IMR-90 (cell line): ENCODE results near the gene AMFR. TPM values are rescaled to one million over a fixed set of nuclear protein-coding genes. Genes with fewer than 3 reads are reported as not detected.

Experiments used
- ATAC-seq: fragments of 200-7000 bp; cut with Tn5 transposase; 2 replicates; pipeline ENCODE4 v1.9.1; 2020; ENCODE audit warnings: low read depth, mild to moderate bottlenecking, moderate library complexity
- BruUV-seq: library from RNA; stranded (reverse); fragments of 400-500 nt; replicated peaks from 2 replicates; lab custom pipeline; 2021; lab: Mats Ljungman, UMichigan
- CTCF ChIA-PET: fragments of 300-600 bp; formaldehyde crosslinking; extraction: SDS; loops from one replicate; lab custom pipeline; 2021; ENCODE audit warnings: antibody characterized with exemption; lab: Yijun Ruan, JAX
- POLR2A ChIA-PET: fragments of 300-600 bp; sonication (Branson Sonifier 250); formaldehyde crosslinking; loops from one replicate; lab custom pipeline; 2022; ENCODE audit warnings: antibody characterized with exemption; ENCODE audit not compliant: unreplicated experiment; lab: Charles Lee
- DNase-seq: peaks from one replicate; pipeline ENCODE4 v3.0.0; 2013
- H2AFZ ChIP-seq: replicated peaks from 2 replicates; pipeline ENCODE3; 2013; ENCODE audit warnings: low read length, mild to moderate bottlenecking; ENCODE audit not compliant: poor library complexity
- H2AK5ac ChIP-seq: 2 replicates; pipeline ENCODE4 v1.6.1; 2013; ENCODE audit warnings: low read depth, low read length, inconsistent platforms
- H2AK9ac ChIP-seq: replicated peaks from 2 replicates; pipeline ENCODE3; 2013; ENCODE audit warnings: mild to moderate bottlenecking, low read depth, low read length, moderate library complexity; ENCODE audit not compliant: poor library complexity
- H2BK120ac ChIP-seq: 2 replicates; pipeline ENCODE4 v1.6.1; 2013; ENCODE audit warnings: low read depth, low read length, inconsistent platforms
- H2BK15ac ChIP-seq: 3 replicates; pipeline ENCODE4 v1.6.1; 2013; ENCODE audit warnings: low read depth, low read length, inconsistent platforms
- H2BK20ac ChIP-seq: 2 replicates; pipeline ENCODE4 v1.6.1; 2013; ENCODE audit warnings: low read depth, mild to moderate bottlenecking, inconsistent platforms, low read length, moderate library complexity
- H2BK5ac ChIP-seq: 2 replicates; pipeline ENCODE4 v1.6.1; 2013; ENCODE audit warnings: mild to moderate bottlenecking, low read depth, low read length, inconsistent platforms; ENCODE audit not compliant: poor library complexity, severe bottlenecking
- H3K14ac ChIP-seq: replicated peaks from 2 replicates; pipeline ENCODE4 v1.6.1; 2013; ENCODE audit warnings: low read depth, low read length, inconsistent platforms
- H3K18ac ChIP-seq: 2 replicates; pipeline ENCODE4 v1.6.1; 2013; ENCODE audit warnings: low read depth, low read length, control low read depth
- H3K23ac ChIP-seq: 2 replicates; pipeline ENCODE4 v1.6.1; 2013; ENCODE audit warnings: low read depth, low read length, inconsistent platforms
- H3K27ac ChIP-seq: 2 replicates; pipeline ENCODE4 v1.5.1; 2013; ENCODE audit warnings: mild to moderate bottlenecking, control low read depth, low read length; ENCODE audit not compliant: insufficient read depth
- H3K27me3 ChIP-seq: 2 replicates; pipeline ENCODE4 v1.6.1; 2013; ENCODE audit warnings: low read length; ENCODE audit not compliant: control insufficient read depth, insufficient read depth
- H3K36me3 ChIP-seq: 2 replicates; pipeline ENCODE4 v1.6.1; 2013; ENCODE audit warnings: low read length, mixed read lengths; ENCODE audit not compliant: control insufficient read depth, insufficient read depth
- H3K4ac ChIP-seq: 2 replicates; pipeline ENCODE4 v1.6.1; 2013; ENCODE audit warnings: low read depth, low read length, inconsistent platforms
- H3K4me1 ChIP-seq: 2 replicates; pipeline ENCODE4 v1.6.1; 2013; ENCODE audit warnings: low read length, mixed read lengths; ENCODE audit not compliant: control insufficient read depth, insufficient read depth
- H3K4me2 ChIP-seq: 2 replicates; pipeline ENCODE4 v1.6.1; 2013; ENCODE audit warnings: low read depth, mild to moderate bottlenecking, control low read depth, low read length, moderate library complexity
- H3K4me3 ChIP-seq: 2 replicates; pipeline ENCODE4 v1.5.1; 2013; ENCODE audit warnings: low read depth, mild to moderate bottlenecking, control low read depth, low read length, moderate library complexity; ENCODE audit not compliant: insufficient read depth
- H3K56ac ChIP-seq: 2 replicates; pipeline ENCODE4 v1.6.1; 2013; ENCODE audit warnings: low read length, inconsistent platforms; ENCODE audit not compliant: insufficient read depth; ENCODE audit errors: extremely low read depth
- H3K79me1 ChIP-seq, 2 experiments: 2 replicates each; pipeline ENCODE4 v1.6.1; 2013; ENCODE audit warnings: low read length in 2 of 2, inconsistent platforms in 1 of 2, low read depth in 1 of 2
- H3K9ac ChIP-seq: 2 replicates; pipeline ENCODE4 v1.6.1; 2013; ENCODE audit warnings: low read depth, low read length, control low read depth
- H3K9me1 ChIP-seq: 2 replicates; pipeline ENCODE4 v1.6.1; 2013; ENCODE audit warnings: low read length, inconsistent platforms; ENCODE audit not compliant: insufficient read depth
- H3K9me3 ChIP-seq: 2 replicates; pipeline ENCODE4 v1.6.1; 2013; ENCODE audit warnings: low read length; ENCODE audit not compliant: control insufficient read depth, insufficient read depth
- H4K20me1 ChIP-seq: 2 replicates; pipeline ENCODE4 v1.6.1; 2013; ENCODE audit warnings: low read length, inconsistent platforms; ENCODE audit not compliant: insufficient read depth
- H4K5ac ChIP-seq: 2 replicates; pipeline ENCODE4 v1.6.1; 2013; ENCODE audit warnings: mild to moderate bottlenecking, low read depth, low read length, control low read depth
- H4K8ac ChIP-seq, 2 experiments: 2 replicates each; pipeline ENCODE4 v1.6.1; 2013; ENCODE audit warnings: low read depth in 2 of 2, low read length in 2 of 2, control low read depth in 1 of 2, inconsistent platforms in 1 of 2
- H4K91ac ChIP-seq: 2 replicates; pipeline ENCODE4 v1.6.1; 2013; ENCODE audit warnings: low read depth, low read length, inconsistent platforms; ENCODE audit not compliant: insufficient read depth
- BHLHE40 ChIP-seq: fragments of 150-350 bp; IDR thresholded peaks from 2 replicates; pipeline ENCODE4 v1.6.1; 2016; ENCODE audit warnings: mild to moderate bottlenecking, low read depth, low read length
- CHD1 ChIP-seq: IDR thresholded peaks from 2 replicates; pipeline ENCODE4 v1.6.1; 2012; ENCODE audit warnings: low read depth, low read length, improper control_type of control experiment
- MAZ ChIP-seq: IDR thresholded peaks from 2 replicates; pipeline ENCODE4 v1.6.1; 2012; ENCODE audit warnings: low read depth, mild to moderate bottlenecking, low read length, improper control_type of control experiment, moderate library complexity, borderline replicate concordance
- MXI1 ChIP-seq: IDR thresholded peaks from 2 replicates; pipeline ENCODE4 v1.6.1; 2012; ENCODE audit warnings: low read depth, mild to moderate bottlenecking, low read length, moderate library complexity, borderline replicate concordance
- NFE2L2 ChIP-seq: fragments of 150-350 bp; IDR thresholded peaks from 2 replicates; pipeline ENCODE4 v1.6.1; 2016; ENCODE audit warnings: low read depth, mild to moderate bottlenecking, low read length
- POLR2A ChIP-seq: IDR thresholded peaks from 2 replicates; pipeline ENCODE4 v1.6.1; 2012; ENCODE audit warnings: mild to moderate bottlenecking, low read depth, low read length
- RAD21 ChIP-seq: IDR thresholded peaks from 2 replicates; pipeline ENCODE4 v1.6.1; 2012; ENCODE audit warnings: low read length, improper control_type of control experiment
- RCOR1 ChIP-seq: IDR thresholded peaks from 2 replicates; pipeline ENCODE4 v1.6.1; 2012; ENCODE audit warnings: mild to moderate bottlenecking, low read length, improper control_type of control experiment; ENCODE audit not compliant: insufficient replicate concordance
- SMC3 ChIP-seq: fragments of 150-350 bp; IDR thresholded peaks from 2 replicates; pipeline ENCODE4 v1.6.1; 2016; ENCODE audit warnings: low read depth, mild to moderate bottlenecking, antibody characterized with exemption, low read length, moderate library complexity
- USF2 ChIP-seq: fragments of 150-350 bp; IDR thresholded peaks from 2 replicates; pipeline ENCODE4 v1.6.1; 2017; ENCODE audit warnings: mild to moderate bottlenecking, antibody characterized with exemption, low read length, low read depth
- WGBS, 2 experiments: methylation state at CpG; one replicate each; pipeline versions ENCODE4 v1.1.5 to v1.1.7; 2013; ENCODE audit warnings: missing lambda C conversion rate in 2 of 2; ENCODE audit not compliant: insufficient read length in 1 of 2; ENCODE audit errors: extremely low coverage in 2 of 2; 5-methylcytosine and 5-hydroxymethylcytosine counted together
- dilution Hi-C: fragments of 300-500 bp; cut with HindIII; formaldehyde crosslinking; loops from one replicate; pipeline ENCODE4 v1.14.3; 2018; ENCODE audit warnings: low sequenced_read_pairs; ENCODE audit not compliant: unreplicated experiment
- in situ Hi-C: fragments of 300-500 bp; cut with MboI; formaldehyde crosslinking; loops from 3 replicates; pipeline ENCODE4 v1.14.3; 2019; ENCODE audit warnings: low sequenced_read_pairs, inconsistent platforms, mixed read lengths
- intact Hi-C: fragments of 100-400 bp; cut with micrococcal nuclease; formaldehyde crosslinking; loops from 2 replicates; pipeline ENCODE4 v1.10.0; 2022
- polyA plus RNA-seq, 3 experiments: library from polyadenylated mRNA; depleted of rRNA; stranded (reverse); fragments of >200 nt; gene quantifications; 2 replicates each; pipeline ENCODE4 v1.2.3, GENCODE V29; 2012; ENCODE audit warnings: low replicate concordance in 1 of 3
- total RNA-seq: library from RNA; depleted of rRNA; stranded (reverse); fragments of >200 nt; gene quantifications from 2 replicates; pipeline ENCODE4 v1.2.3, GENCODE V29; 2012

The AMFR gene
- total and polyA plus RNA-seq, 2 of the 4 experiments (the other 2 are of a cell fraction) = 60.7 to 216 TPM

GRCh38 chr16:56417138-56417537 lies 8.2 kb downstream of the AMFR start:
- Histone ChIP-seq H3K27ac (no peak overlapping the region), H3K14ac (no peak overlapping the region), H3K79me1 (peaks cover 22 to 69% of the 10 kb centered on the region in 2 experiments), H3K4me2 (no peak overlapping the region), H3K4me3 (no peak overlapping the region), H2AK9ac (no peak overlapping the region), H4K5ac (no peak overlapping the region), H2AK5ac (no peak overlapping the region), H3K4me1 (peaks cover 11% of the 10 kb centered on the region), H2AFZ (no peak overlapping the region), H3K4ac (no peak overlapping the region), H2BK120ac (no peak overlapping the region), H4K91ac (no peak overlapping the region), H3K36me3 (peaks cover 3% of the 10 kb centered on the region), H3K27me3 (no peaks in the 10 kb centered on the region), H3K18ac (no peak overlapping the region), H4K20me1 (peaks cover 42% of the 10 kb centered on the region), H3K56ac (no peak overlapping the region), H3K23ac (no peak overlapping the region), H3K9ac (no peak overlapping the region), H2BK15ac (no peak overlapping the region), H2BK20ac (no peak overlapping the region), H2BK5ac (no peak overlapping the region), H4K8ac (no peak overlapping the region), H3K9me3 (no peaks in the 10 kb centered on the region), H3K9me1 (peaks cover 15% of the 10 kb centered on the region)
- TF ChIP-seq RAD21 = no peak
- TF ChIP-seq RCOR1 = no peak
- no peak for TF ChIP-seq MAZ
- no peak for TF ChIP-seq SMC3
- TF ChIP-seq USF2 = no peak
- no peak for TF ChIP-seq BHLHE40
- TF ChIP-seq POLR2A = no peak
- TF ChIP-seq CHD1 = no peak
- no peak for TF ChIP-seq MXI1
- no peak for TF ChIP-seq NFE2L2
- ChIA-PET CTCF (interaction anchor here (0.6 kb wide), 2 partner anchors 54 to 84 kb away, joined by 3 to 6 read pairs; no protein-coding TSS in a partner anchor), POLR2A (no interaction called here)
- WGBS, 2 experiments = no CpG with 5 or more reads among the region's 4 CpGs
- dilution Hi-C loops = no loop called here
- ATAC-seq (no peak), DNase-seq (no peak)
- no TSS peak for BruUV-seq
- in situ Hi-C loops = no loop called here
- intact Hi-C loops = no loop called here
